Measurements from ENCODE around the gene GLIS2. TPM values are rescaled to one million over a fixed set of nuclear protein-coding genes. Genes with fewer than 3 reads are reported as not detected.
A peak's percentile ranks its signal among the peaks of the same experiment; 100 is the strongest.

GLIS2 gene
- total RNA-seq, 1 donor from 2014 or later: 21.5 TPM

DNA sequence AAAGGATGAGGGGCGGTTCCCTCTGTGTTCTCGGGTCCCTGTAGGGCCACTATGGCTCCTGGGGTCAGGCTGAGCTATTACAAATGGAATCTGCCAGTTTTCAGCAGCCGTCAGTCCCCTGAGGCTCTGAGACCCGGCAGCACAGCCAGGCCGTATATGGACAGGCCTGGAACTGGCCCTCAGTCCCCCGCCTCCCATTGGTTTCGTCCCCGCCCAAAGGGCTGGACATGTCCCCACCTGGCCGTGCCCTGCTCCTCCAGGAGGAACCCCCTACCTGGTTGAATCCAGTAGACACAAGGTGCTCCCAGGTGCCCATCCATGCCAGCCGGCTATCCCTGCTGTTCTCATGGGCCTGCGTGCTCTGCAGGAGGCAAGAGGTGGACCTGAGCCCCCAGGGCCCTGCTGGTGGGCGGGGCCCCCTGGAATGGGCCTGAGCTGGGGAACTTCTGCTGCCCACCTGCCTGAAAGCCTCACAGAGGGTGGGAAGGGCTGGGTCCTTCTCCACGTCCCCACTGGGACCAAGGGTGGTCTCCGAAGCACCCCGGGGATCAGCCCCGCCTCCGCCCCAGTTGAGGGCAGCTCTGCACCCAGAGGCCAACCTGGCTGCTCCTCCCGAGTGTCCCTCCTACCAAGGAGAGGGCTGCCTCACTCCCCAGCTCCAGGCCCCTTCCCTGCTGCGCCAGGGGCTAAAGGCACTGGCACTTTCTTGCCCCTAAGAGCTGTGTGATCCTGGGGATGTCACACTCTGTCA, 72.6 kb downstream of the GLIS2 start:
- DNase-seq (no peak), ATAC-seq (no peak)
- H3K4me3 ChIP-seq: no peak overlapping the region
- H3K4me1 ChIP-seq: peaks cover 47% of the 10 kb centered on the region
- no peaks in the 10 kb centered on the region for H3K9me3 ChIP-seq
- no peaks in the 10 kb centered on the region for H3K27me3 ChIP-seq (ENCODE audit: low read depth)
- TF ChIP-seq, protein P1, sequence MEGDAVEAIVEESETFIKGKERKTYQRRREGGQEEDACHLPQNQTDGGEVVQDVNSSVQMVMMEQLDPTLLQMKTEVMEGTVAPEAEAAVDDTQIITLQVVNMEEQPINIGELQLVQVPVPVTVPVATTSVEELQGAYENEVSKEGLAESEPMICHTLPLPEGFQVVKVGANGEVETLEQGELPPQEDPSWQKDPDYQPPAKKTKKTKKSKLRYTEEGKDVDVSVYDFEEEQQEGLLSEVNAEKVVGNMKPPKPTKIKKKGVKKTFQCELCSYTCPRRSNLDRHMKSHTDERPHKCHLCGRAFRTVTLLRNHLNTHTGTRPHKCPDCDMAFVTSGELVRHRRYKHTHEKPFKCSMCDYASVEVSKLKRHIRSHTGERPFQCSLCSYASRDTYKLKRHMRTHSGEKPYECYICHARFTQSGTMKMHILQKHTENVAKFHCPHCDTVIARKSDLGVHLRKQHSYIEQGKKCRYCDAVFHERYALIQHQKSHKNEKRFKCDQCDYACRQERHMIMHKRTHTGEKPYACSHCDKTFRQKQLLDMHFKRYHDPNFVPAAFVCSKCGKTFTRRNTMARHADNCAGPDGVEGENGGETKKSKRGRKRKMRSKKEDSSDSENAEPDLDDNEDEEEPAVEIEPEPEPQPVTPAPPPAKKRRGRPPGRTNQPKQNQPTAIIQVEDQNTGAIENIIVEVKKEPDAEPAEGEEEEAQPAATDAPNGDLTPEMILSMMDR (IDR thresholded peaks at IDR 0.05): no peak
- H3K27ac ChIP-seq: peak overlapping the region; percentile 44
- intact Hi-C loops (cut with DNase I): no loop called here
- H3K36me3 ChIP-seq: peaks cover 91% of the 10 kb centered on the region

Other genes starting within 250 kb of the GLIS2 start
- gene ADCY9, start 199.6 kb upstream of the GLIS2 start, total RNA-seq: 43.2 TPM
- 1.4 TPM for gene SRL, start 74.0 kb upstream of the GLIS2 start, total RNA-seq
- gene TFAP4, start 43.0 kb upstream of the GLIS2 start, total RNA-seq: 12.9 TPM
- gene PAM16, start 35.3 kb downstream of the GLIS2 start, total RNA-seq: 40.0 TPM
- 17.4 TPM for gene VASN, start 55.8 kb downstream of the GLIS2 start, total RNA-seq
- gene CORO7, start 100.5 kb downstream of the GLIS2 start, total RNA-seq: 58.5 TPM
- gene DNAJA3, start 109.8 kb downstream of the GLIS2 start, total RNA-seq: 34.6 TPM
- gene NMRAL1, start 158.6 kb downstream of the GLIS2 start, total RNA-seq: 43.5 TPM
- 53.8 TPM for gene HMOX2, start 160.3 kb downstream of the GLIS2 start, total RNA-seq
- gene CDIP1, start 222.7 kb downstream of the GLIS2 start, total RNA-seq: 21.1 TPM
- 0.21 TPM for gene C16orf96, start 240.3 kb downstream of the GLIS2 start, total RNA-seq

Data from lower lobe of right lung (tissue), 2 donors.